K562 (cell line): ENCODE measurements around the gene COX6B2. TPM values are rescaled to one million over a fixed set of nuclear protein-coding genes. Genes with fewer than 3 reads are reported as not detected.

Experiments
- ATAC-seq: fragments of 200-7000 bp; cut with Tn5 transposase; 3 replicates; pipeline ENCODE4 v1.9.1; 2020; ENCODE audit warnings: moderate library complexity
- BruUV-seq: library from RNA; stranded (reverse); fragments of 400-500 nt; replicated peaks from 2 replicates; lab custom pipeline; 2021; lab: Mats Ljungman, UMichigan
- CTCF ChIA-PET: fragments of 300-600 bp; formaldehyde crosslinking; extraction: SDS; loops from one replicate; lab custom pipeline; 2021; ENCODE audit warnings: low intra/inter-chr PET ratio; lab: Yijun Ruan, JAX
- POLR2A ChIA-PET: fragments of 300-600, 350-650 bp; sonication (Branson Sonifier 250); formaldehyde crosslinking; extraction: SDS; loops from one replicate; lab custom pipeline; 2021; ENCODE audit warnings: antibody characterized with exemption, inconsistent platforms; lab: Yijun Ruan, JAX
- DNase-seq, 4 experiments: peaks; one replicate each; pipeline versions ENCODE4 v3.0.0 to v3.0.0-alpha.2; 2011 to 2018; ENCODE audit warnings: low spot score in 3 of 4, mixed read lengths in 3 of 4; ENCODE audit errors: extremely low read depth in 1 of 4
- FAIRE-seq: peaks from 2 replicates; lab custom pipeline; 2011; peaks lifted over from hg19 to GRCh38; lab: Jason Lieb, UNC
- H2AFZ ChIP-seq: 2 replicates; pipeline ENCODE4 v1.6.0; 2011; ENCODE audit warnings: low read depth, low read length, control low read depth, inconsistent platforms
- H3K27ac ChIP-seq: fragments of 200-600 bp; 3 replicates; pipeline ENCODE4 v1.8.0; 2011; ENCODE audit warnings: low read depth, mild to moderate bottlenecking, control low read depth, inconsistent platforms, low read length, moderate library complexity, mixed read lengths; ENCODE audit errors: extremely low read depth
- H3K27me3 ChIP-seq, 2 experiments: fragments of 300-600 bp in 1 of 2; 2 replicates in 1 of 2; 3 replicates in 1 of 2; pipeline versions ENCODE4 v1.6.0 to v1.8.0; 2011; ENCODE audit warnings: inconsistent platforms in 2 of 2, low read length in 2 of 2, mild to moderate bottlenecking in 1 of 2, mixed read lengths in 1 of 2, moderate library complexity in 1 of 2; ENCODE audit not compliant: control insufficient read depth in 2 of 2, insufficient read depth in 2 of 2
- H3K36me3 ChIP-seq: fragments of 300-600 bp; 3 replicates; pipeline ENCODE4 v1.8.0; 2011; ENCODE audit warnings: mild to moderate bottlenecking, low read length, inconsistent platforms; ENCODE audit not compliant: control insufficient read depth, insufficient read depth
- H3K4me1 ChIP-seq, 2 experiments: fragments of 200-600 bp in 1 of 2; replicated peaks in 1 of 2; 2 replicates in 1 of 2; 3 replicates in 1 of 2; pipeline versions ENCODE4 v1.5.1 to v1.8.0; 2011; ENCODE audit warnings: inconsistent platforms in 2 of 2, low read length in 2 of 2, mild to moderate bottlenecking in 1 of 2, mixed read lengths in 1 of 2, moderate library complexity in 1 of 2; ENCODE audit not compliant: control insufficient read depth in 2 of 2, insufficient read depth in 2 of 2
- H3K4me2 ChIP-seq: 2 replicates; pipeline ENCODE4 v1.6.1; 2011; ENCODE audit warnings: low read length, control low read depth, inconsistent platforms, mixed read lengths; ENCODE audit not compliant: insufficient read depth
- H3K4me3 ChIP-seq: fragments of 200-600 bp; sonication (generic), shearing (Covaris generic); 2 replicates; pipeline ENCODE4 v1.5.1; 2016; ENCODE audit warnings: control low read depth, inconsistent platforms
- H3K79me2 ChIP-seq: fragments of 200-600 bp; 3 replicates; pipeline ENCODE4 v1.8.0; 2011; ENCODE audit warnings: low read length, inconsistent platforms; ENCODE audit not compliant: control insufficient read depth, insufficient read depth
- H3K9ac ChIP-seq, 2 experiments: 2 replicates each; pipeline versions ENCODE4 v1.6.0 to v1.6.1; 2011; ENCODE audit warnings: low read depth in 2 of 2, low read length in 2 of 2, control low read depth in 1 of 2, inconsistent platforms in 1 of 2, mild to moderate bottlenecking in 1 of 2, mixed read lengths in 1 of 2; ENCODE audit not compliant: insufficient read depth in 1 of 2
- H3K9me1 ChIP-seq: one replicate; pipeline ENCODE4 v1.6.0; 2011; ENCODE audit warnings: inconsistent platforms, mild to moderate bottlenecking, low read length, moderate library complexity; ENCODE audit not compliant: control insufficient read depth, insufficient read depth
- H3K9me3 ChIP-seq: replicated peaks from 2 replicates; pipeline ENCODE4 v1.5.1; 2011; ENCODE audit warnings: low read depth, low read length, inconsistent platforms; ENCODE audit not compliant: control insufficient read depth, insufficient read depth
- H4K20me1 ChIP-seq: replicated peaks from 2 replicates; pipeline ENCODE4 v1.6.1; 2011; ENCODE audit warnings: low read length, inconsistent platforms, mixed read lengths; ENCODE audit not compliant: control insufficient read depth, insufficient read depth
- ESRRA ChIP-seq: fragments of 450-650 bp; IDR thresholded peaks from 2 replicates; pipeline ENCODE4 v1.6.1; 2014; ENCODE audit warnings: low read depth, mild to moderate bottlenecking, moderate library complexity, borderline replicate concordance
- KDM5B ChIP-seq: fragments of 200-600 bp; sonication (generic); IDR thresholded peaks from 2 replicates; pipeline ENCODE4 v1.6.1; 2012; ENCODE audit warnings: low read depth, mild to moderate bottlenecking, moderate library complexity, low read length, control low read depth, inconsistent platforms; ENCODE audit not compliant: insufficient replicate concordance
- MCM2 ChIP-seq: fragments of 450-650 bp; IDR thresholded peaks from 2 replicates; pipeline ENCODE4 v1.6.1; 2017; ENCODE audit warnings: low read depth, mild to moderate bottlenecking
- RAD51 ChIP-seq: fragments of 450-650 bp; IDR thresholded peaks from 2 replicates; pipeline ENCODE4 v1.7.1; 2016; ENCODE audit warnings: low read depth, mild to moderate bottlenecking, borderline replicate concordance
- RBM15 ChIP-seq: fragments of 200-400 bp; formaldehyde crosslinking; IDR thresholded peaks from 2 replicates; pipeline ENCODE4 v1.6.1; 2018; ENCODE audit warnings: mild to moderate bottlenecking, low read length, moderate library complexity; ENCODE audit not compliant: insufficient read depth
- RBM39 ChIP-seq: fragments of 200-400 bp; formaldehyde crosslinking; optimal IDR thresholded peaks from 2 replicates; pipeline ENCODE3; 2018; ENCODE audit warnings: low read depth, low read length
- ZKSCAN8 ChIP-seq: fragments of 200-800 bp; sonication (Bioruptor generic); IDR thresholded peaks from 2 replicates; pipeline ENCODE4 v1.6.1; 2016; ENCODE audit warnings: missing genetic modification characterization, missing compliant biosample characterization
- ZNF586 ChIP-seq: fragments of 450-650 bp; formaldehyde crosslinking; conservative IDR thresholded peaks from 2 replicates; pipeline ENCODE4 v1.4.0; 2020; ENCODE audit warnings: mild to moderate bottlenecking, moderate library complexity
- WGBS: fragments of 100-300 bp; shearing (Covaris generic); methylation state at CpG from one replicate; pipeline ENCODE4 v1.1.6; 2016; ENCODE audit warnings: low coverage, mixed read lengths; ENCODE audit not compliant: insufficient coverage; ENCODE audit errors: missing lambda C conversion rate; 5-methylcytosine and 5-hydroxymethylcytosine counted together
- in situ Hi-C: fragments of 300-500 bp; cut with MboI; formaldehyde crosslinking; loops from 4 replicates; pipeline ENCODE4 v1.15.0; 2018; ENCODE audit warnings: inconsistent platforms, mixed read lengths
- intact Hi-C: fragments of 100-400 bp; cut with micrococcal nuclease; formaldehyde crosslinking; loops from 2 replicates; pipeline ENCODE4 v1.14.2; 2022
- polyA plus RNA-seq, 8 experiments: library from polyadenylated mRNA; depleted of rRNA in 4 of 8; stranded (reverse) in 5 of 8; unstranded in 3 of 8; fragments of >200 nt; fragmentation: Nextera tagmentation in 2 of 8; fragmentation: Illumina TruSeq in 1 of 8; extraction: Ambion mirVana in 2 of 8; extraction: Trizol in 1 of 8; gene quantifications; 2 replicates each; pipeline versions ENCODE4 v1.2.1 to v1.2.3, GENCODE V29; 2011 to 2014; ENCODE audit warnings: inconsistent platforms in 1 of 8, missing spikeins in 1 of 8
- total RNA-seq, 7 experiments: library from RNA; depleted of rRNA in 6 of 7; stranded (reverse); fragments of >200 nt in 6 of 7; fragmentation: Illumina TruSeq in 2 of 7; extraction: Trizol in 2 of 7; gene quantifications; 2 replicates each; pipeline versions ENCODE4 v1.2.1 to v1.2.3, GENCODE V29; 2011 to 2021; ENCODE audit warnings: low replicate concordance in 1 of 7
- TF ChIP-seq, protein P1 (sequence below): fragments of 150-350 bp; IDR thresholded peaks from 2 replicates; pipeline ENCODE4 v1.6.1; 2014; ENCODE audit warnings: low read depth, mild to moderate bottlenecking, low read length, borderline replicate concordance
- TF ChIP-seq, protein P2 (sequence below): fragments of 450-650 bp; formaldehyde crosslinking; IDR thresholded peaks from 2 replicates; pipeline ENCODE4 v1.4.0; 2020; ENCODE audit warnings: mild to moderate bottlenecking, moderate library complexity
- TF ChIP-seq, protein P3 (sequence below): IDR thresholded peaks from 2 replicates; pipeline ENCODE4 v1.6.1; 2016; ENCODE audit warnings: missing genetic modification characterization, missing compliant biosample characterization

The COX6B2 gene
- total and polyA plus RNA-seq, 9 of the 15 experiments (the other 6 are each of a cell fraction or from before 2014, with no cell fraction given): 0.40 to 2.5 (median 0.83) TPM

DNA sequence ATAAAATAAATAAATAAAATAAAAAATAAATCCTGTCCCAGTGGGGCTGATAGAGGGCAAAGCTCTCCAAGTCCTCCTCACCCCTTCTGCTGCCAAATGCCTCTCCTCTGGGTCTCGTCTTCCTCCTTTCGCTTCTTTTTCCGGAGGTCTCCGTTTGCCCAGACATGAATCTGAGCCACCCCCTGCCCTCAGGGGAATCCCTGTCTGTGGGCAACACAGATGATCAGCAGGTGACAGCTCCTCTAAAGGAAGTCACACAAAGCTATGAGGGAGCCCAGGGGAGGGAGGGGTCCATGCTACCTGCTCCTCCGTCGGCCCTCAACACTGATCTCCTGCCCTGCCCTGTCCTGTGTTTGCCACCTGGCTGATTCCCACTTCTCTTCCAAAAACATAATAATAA, 29.9 kb downstream of the COX6B2 start (continued):
- no peak for TF ChIP-seq RBM15
- no peak for TF ChIP-seq MCM2
- TF ChIP-seq, protein P1, sequence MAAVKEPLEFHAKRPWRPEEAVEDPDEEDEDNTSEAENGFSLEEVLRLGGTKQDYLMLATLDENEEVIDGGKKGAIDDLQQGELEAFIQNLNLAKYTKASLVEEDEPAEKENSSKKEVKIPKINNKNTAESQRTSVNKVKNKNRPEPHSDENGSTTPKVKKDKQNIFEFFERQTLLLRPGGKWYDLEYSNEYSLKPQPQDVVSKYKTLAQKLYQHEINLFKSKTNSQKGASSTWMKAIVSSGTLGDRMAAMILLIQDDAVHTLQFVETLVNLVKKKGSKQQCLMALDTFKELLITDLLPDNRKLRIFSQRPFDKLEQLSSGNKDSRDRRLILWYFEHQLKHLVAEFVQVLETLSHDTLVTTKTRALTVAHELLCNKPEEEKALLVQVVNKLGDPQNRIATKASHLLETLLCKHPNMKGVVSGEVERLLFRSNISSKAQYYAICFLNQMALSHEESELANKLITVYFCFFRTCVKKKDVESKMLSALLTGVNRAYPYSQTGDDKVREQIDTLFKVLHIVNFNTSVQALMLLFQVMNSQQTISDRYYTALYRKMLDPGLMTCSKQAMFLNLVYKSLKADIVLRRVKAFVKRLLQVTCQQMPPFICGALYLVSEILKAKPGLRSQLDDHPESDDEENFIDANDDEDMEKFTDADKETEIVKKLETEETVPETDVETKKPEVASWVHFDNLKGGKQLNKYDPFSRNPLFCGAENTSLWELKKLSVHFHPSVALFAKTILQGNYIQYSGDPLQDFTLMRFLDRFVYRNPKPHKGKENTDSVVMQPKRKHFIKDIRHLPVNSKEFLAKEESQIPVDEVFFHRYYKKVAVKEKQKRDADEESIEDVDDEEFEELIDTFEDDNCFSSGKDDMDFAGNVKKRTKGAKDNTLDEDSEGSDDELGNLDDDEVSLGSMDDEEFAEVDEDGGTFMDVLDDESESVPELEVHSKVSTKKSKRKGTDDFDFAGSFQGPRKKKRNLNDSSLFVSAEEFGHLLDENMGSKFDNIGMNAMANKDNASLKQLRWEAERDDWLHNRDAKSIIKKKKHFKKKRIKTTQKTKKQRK: no peak

DNA sequence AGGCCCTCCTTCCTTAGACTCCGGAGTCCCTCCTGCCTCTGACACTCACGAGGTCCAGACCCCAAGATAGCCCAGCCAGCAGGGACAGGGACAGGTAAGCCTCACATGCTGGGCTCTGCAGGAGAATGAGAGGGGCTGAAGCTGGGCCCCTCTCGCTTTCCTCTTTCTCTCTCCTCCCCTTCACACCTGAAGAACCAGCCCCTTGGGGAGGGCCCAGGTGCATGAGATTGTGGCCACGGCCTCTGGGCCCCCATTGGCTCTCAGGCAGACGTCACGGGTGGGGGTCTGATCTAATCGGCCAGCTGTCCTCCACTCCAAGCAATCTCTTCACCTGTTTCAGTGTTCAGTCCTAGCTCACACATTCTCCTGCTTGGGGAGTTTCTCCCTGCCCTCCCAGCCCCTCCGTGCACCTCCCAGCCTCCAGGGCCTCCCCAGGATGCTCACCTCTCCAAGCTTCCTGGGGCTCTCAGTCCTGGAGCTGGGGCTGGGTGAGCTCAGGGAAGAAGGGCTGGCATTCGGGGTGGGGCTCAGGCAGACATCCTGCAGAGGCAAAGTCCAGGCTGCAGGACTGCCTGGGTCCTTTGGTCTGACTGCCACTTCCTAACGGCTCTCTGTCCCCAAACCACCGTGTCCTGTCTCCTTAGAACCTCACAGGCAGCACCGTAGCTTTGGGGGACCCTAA, 32.2 kb downstream of the COX6B2 start:
- TF ChIP-seq ESRRA (no peak), ZNF586 (CRISPR knock-in tag) (no peak), RAD51 (no peak), RBM39 (no peak), KDM5B (no peak), ZKSCAN8 (no peak)
- TF ChIP-seq, protein P2, sequence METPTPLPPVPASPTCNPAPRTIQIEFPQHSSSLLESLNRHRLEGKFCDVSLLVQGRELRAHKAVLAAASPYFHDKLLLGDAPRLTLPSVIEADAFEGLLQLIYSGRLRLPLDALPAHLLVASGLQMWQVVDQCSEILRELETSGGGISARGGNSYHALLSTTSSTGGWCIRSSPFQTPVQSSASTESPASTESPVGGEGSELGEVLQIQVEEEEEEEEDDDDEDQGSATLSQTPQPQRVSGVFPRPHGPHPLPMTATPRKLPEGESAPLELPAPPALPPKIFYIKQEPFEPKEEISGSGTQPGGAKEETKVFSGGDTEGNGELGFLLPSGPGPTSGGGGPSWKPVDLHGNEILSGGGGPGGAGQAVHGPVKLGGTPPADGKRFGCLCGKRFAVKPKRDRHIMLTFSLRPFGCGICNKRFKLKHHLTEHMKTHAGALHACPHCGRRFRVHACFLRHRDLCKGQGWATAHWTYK: no peak
- TF ChIP-seq, protein P3, sequence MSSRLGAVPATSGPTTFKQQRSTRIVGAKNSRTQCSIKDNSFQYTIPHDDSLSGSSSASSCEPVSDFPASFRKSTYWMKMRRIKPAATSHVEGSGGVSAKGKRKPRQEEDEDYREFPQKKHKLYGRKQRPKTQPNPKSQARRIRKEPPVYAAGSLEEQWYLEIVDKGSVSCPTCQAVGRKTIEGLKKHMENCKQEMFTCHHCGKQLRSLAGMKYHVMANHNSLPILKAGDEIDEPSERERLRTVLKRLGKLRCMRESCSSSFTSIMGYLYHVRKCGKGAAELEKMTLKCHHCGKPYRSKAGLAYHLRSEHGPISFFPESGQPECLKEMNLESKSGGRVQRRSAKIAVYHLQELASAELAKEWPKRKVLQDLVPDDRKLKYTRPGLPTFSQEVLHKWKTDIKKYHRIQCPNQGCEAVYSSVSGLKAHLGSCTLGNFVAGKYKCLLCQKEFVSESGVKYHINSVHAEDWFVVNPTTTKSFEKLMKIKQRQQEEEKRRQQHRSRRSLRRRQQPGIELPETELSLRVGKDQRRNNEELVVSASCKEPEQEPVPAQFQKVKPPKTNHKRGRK (tag): no peak
- TF ChIP-seq, all 486 proteins: peak for 0
- H3K79me2 ChIP-seq: no peaks in the 10 kb centered on the region
- H3K27ac ChIP-seq: no peak overlapping the region
- H3K9ac ChIP-seq: peak overlapping the region in 1 of 2 experiments; percentile 79; a peak in 2 of 4 replicates
- FAIRE-seq: no peak
- in situ Hi-C loops: no loop called here
- no peaks in the 10 kb centered on the region for H3K9me3 ChIP-seq
- CTCF ChIA-PET: no interaction called here
- no peak overlapping the region for H2AFZ ChIP-seq
- intact Hi-C loops: no loop called here
- H4K20me1 ChIP-seq: no peaks in the 10 kb centered on the region
- no peaks in the 10 kb centered on the region for H3K9me1 ChIP-seq
- no TSS peak for BruUV-seq
- POLR2A ChIA-PET: interaction anchor here (0.7 to 2.0 kb wide), 8 partner anchors 9 to 85 kb away, joined by 3 to 14 read pairs (median 4); partner anchors contain the start of genes KMT5C and UBE2S
- H3K36me3 ChIP-seq: no peaks in the 10 kb centered on the region
- no peaks in the 10 kb centered on the region for H3K27me3 ChIP-seq
- no peak overlapping the region for H3K4me2 ChIP-seq
- peaks cover 8 to 47% of the 10 kb centered on the region in 2 experiments; a peak in 4 of 5 replicates for H3K4me1 ChIP-seq
- no peak for DNase-seq
- ATAC-seq: no peak
- WGBS: 46% methylated on average over 8 of the region's 12 CpGs
- no peak overlapping the region for H3K4me3 ChIP-seq
